A549 (cell line): Measurements from ENCODE around the gene TNK1.
A peak's percentile ranks its signal among the peaks of the same experiment; 100 is the strongest.

Experiments
- NFE2L2 ChIP-seq: fragments of 150-350 bp; conservative IDR thresholded peaks from 2 replicates; pipeline ENCODE4 v1.6.1; 2014; ENCODE audit warnings: low read length
- NR3C1 ChIP-seq: fragments of >200 bp; sonication (Bioruptor Twin); formaldehyde crosslinking; IDR thresholded peaks from 3 replicates; pipeline ENCODE4 v1.6.1; 2017
- POLR2A ChIP-seq: IDR thresholded peaks from 2 replicates; pipeline ENCODE4 v1.6.1; 2012; ENCODE audit warnings: mild to moderate bottlenecking, low read length
- RAD21 ChIP-seq, 2 experiments: fragments of >200 bp in 1 of 2; sonication (Bioruptor Twin) in 1 of 2; formaldehyde crosslinking in 1 of 2; IDR thresholded peaks in 1 of 2; conservative IDR thresholded peaks in 1 of 2; 2 replicates in 1 of 2; 3 replicates in 1 of 2; pipeline ENCODE4 v1.6.1; 2012 to 2018; ENCODE audit warnings: inconsistent platforms in 1 of 2
- RCOR1 ChIP-seq: fragments of 150-350 bp; IDR thresholded peaks from 2 replicates; pipeline ENCODE4 v1.6.1; 2014; ENCODE audit warnings: antibody characterized with exemption, low read length, low read depth
- ZFP36 ChIP-seq: fragments of 450-650 bp; IDR thresholded peaks from 2 replicates; pipeline ENCODE4 v1.6.1; 2014; ENCODE audit warnings: borderline replicate concordance; ENCODE audit not compliant: partially characterized antibody
- TF ChIP-seq, protein P1 (sequence below): IDR thresholded peaks from 2 replicates; pipeline ENCODE4 v1.6.1; 2012
- TF ChIP-seq, protein P2 (sequence below): fragments of >200 bp; sonication (Bioruptor Twin); formaldehyde crosslinking; IDR thresholded peaks from 3 replicates; pipeline ENCODE4 v1.5.1; 2016

DNA sequence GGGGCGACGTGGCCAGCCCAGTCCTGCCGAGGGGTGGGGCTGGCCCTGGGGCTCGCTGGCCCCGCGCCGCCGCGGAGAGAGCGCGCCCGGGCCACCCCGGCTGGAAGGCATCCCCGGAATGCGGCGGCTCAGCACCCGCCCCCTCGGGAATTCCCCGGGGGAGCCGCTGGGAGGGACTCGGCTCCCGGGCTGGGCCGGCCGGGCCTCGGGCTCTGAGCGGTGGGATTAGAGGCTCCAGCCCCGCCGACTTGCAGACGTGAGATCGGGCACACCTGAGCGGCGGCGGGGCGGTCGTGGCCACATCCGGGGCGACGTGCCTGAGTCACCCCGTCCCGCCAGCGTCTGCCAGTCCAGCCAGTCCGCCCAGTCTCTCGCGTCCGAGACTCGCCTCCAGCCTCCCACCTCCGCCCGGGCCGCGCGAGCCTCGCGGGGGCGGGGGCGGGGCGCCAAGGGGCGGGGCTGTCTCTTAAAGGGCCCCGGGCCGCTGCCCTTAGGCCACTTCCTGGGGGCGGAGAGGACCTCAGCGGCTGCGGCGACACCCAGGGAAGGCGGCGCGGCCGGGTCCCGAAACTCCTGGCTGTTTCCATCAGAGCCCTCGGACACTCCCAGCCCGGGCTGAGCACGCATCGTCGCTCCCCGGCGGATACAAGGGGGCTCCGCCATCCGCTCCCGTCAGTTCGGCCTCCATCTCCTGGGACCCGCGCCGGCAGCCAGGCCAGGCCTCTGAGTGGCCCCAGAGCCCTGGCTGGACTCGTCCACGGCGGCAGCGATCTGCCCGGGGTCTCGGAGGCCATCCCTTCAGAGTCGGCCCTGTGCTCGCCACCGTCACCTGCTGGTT, 29.0 kb upstream of the TNK1 start, which contains the start of gene KCTD11:
- no peak for TF ChIP-seq RCOR1
- peak; percentile 69 for TF ChIP-seq POLR2A
- TF ChIP-seq, protein P1, sequence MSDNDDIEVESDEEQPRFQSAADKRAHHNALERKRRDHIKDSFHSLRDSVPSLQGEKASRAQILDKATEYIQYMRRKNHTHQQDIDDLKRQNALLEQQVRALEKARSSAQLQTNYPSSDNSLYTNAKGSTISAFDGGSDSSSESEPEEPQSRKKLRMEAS, result no peak; the same call in 1 of the 2 replicates
- TF ChIP-seq, protein P2, sequence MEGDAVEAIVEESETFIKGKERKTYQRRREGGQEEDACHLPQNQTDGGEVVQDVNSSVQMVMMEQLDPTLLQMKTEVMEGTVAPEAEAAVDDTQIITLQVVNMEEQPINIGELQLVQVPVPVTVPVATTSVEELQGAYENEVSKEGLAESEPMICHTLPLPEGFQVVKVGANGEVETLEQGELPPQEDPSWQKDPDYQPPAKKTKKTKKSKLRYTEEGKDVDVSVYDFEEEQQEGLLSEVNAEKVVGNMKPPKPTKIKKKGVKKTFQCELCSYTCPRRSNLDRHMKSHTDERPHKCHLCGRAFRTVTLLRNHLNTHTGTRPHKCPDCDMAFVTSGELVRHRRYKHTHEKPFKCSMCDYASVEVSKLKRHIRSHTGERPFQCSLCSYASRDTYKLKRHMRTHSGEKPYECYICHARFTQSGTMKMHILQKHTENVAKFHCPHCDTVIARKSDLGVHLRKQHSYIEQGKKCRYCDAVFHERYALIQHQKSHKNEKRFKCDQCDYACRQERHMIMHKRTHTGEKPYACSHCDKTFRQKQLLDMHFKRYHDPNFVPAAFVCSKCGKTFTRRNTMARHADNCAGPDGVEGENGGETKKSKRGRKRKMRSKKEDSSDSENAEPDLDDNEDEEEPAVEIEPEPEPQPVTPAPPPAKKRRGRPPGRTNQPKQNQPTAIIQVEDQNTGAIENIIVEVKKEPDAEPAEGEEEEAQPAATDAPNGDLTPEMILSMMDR, result peak; percentile 60
- no peak for TF ChIP-seq ZFP36
- TF ChIP-seq RAD21 (conservative IDR thresholded peaks at IDR 0.05 in 1 of 2, IDR thresholded peaks at IDR 0.05 in 1 of 2), result no peak
- TF ChIP-seq NFE2L2, result no peak
- no peak for TF ChIP-seq NR3C1
